Measurements from ENCODE around the gene PDE8B. TPM values are rescaled to one million over a fixed set of nuclear protein-coding genes. Genes with fewer than 3 reads are reported as not detected.

The PDE8B gene
- total RNA-seq, 1 donor from 2014 or later = 4.9 TPM

GRCh38 chr5:77430726-77431125 is 220.2 kb downstream of the PDE8B start:
- ATAC-seq (no peak), DNase-seq (no peak)
- no peaks in the 10 kb centered on the region for H3K4me1 ChIP-seq
- no peaks in the 10 kb centered on the region for H3K9me3 ChIP-seq
- no peak for TF ChIP-seq CTCF (IDR thresholded peaks at IDR 0.05)
- H3K36me3 ChIP-seq = peaks cover 61% of the 10 kb centered on the region
- no peaks in the 10 kb centered on the region for H3K27me3 ChIP-seq
- H3K4me3 ChIP-seq = no peak overlapping the region
- intact Hi-C loops (cut with DNase I) = no loop called here
- H3K27ac ChIP-seq = no peak overlapping the region

- DNase-seq = no peak
- H3K36me3 ChIP-seq = peaks cover 66% of the 10 kb centered on the region
- no peaks in the 10 kb centered on the region for H3K9me3 ChIP-seq
- intact Hi-C loops (cut with DNase I) = no loop called here
- H3K27ac ChIP-seq = no peak overlapping the region
- H3K4me1 ChIP-seq = no peaks in the 10 kb centered on the region
- H3K27me3 ChIP-seq = no peaks in the 10 kb centered on the region
- TF ChIP-seq CTCF (IDR thresholded peaks at IDR 0.05) = no peak
- ATAC-seq = no peak
- H3K4me3 ChIP-seq = no peak overlapping the region
Observed at GRCh38 chr5:77431286-77431685, 220.8 kb downstream of the PDE8B start.

- DNase-seq (no peak), ATAC-seq (no peak)
- no peak overlapping the region for H3K4me3 ChIP-seq
- H3K9me3 ChIP-seq = no peaks in the 10 kb centered on the region
- peaks cover 71% of the 10 kb centered on the region for H3K36me3 ChIP-seq
- no peaks in the 10 kb centered on the region for H3K4me1 ChIP-seq
- no peak overlapping the region for H3K27ac ChIP-seq
- no peak for TF ChIP-seq CTCF (IDR thresholded peaks at IDR 0.05)
- no peaks in the 10 kb centered on the region for H3K27me3 ChIP-seq
- intact Hi-C loops (cut with DNase I) = no loop called here
Observed at GRCh38 chr5:77431719-77432118, 221.2 kb downstream of the PDE8B start.

GRCh38 chr5:77437194-77437593 is 226.7 kb downstream of the PDE8B start:
- H3K27me3 ChIP-seq = no peaks in the 10 kb centered on the region
- intact Hi-C loops (cut with DNase I) = no loop called here
- ATAC-seq (no peak), DNase-seq (no peak)
- no peaks in the 10 kb centered on the region for H3K4me1 ChIP-seq
- no peak for TF ChIP-seq CTCF (IDR thresholded peaks at IDR 0.05)
- H3K36me3 ChIP-seq = peaks cover 85% of the 10 kb centered on the region
- no peak overlapping the region for H3K27ac ChIP-seq
- H3K4me3 ChIP-seq = no peak overlapping the region
- no peaks in the 10 kb centered on the region for H3K9me3 ChIP-seq

- no peaks in the 10 kb centered on the region for H3K9me3 ChIP-seq
- peaks cover 76% of the 10 kb centered on the region for H3K36me3 ChIP-seq
- H3K27me3 ChIP-seq = no peaks in the 10 kb centered on the region
- intact Hi-C loops (cut with DNase I) = no loop called here
- no peaks in the 10 kb centered on the region for H3K4me1 ChIP-seq
- no peak overlapping the region for H3K27ac ChIP-seq
- no peak for TF ChIP-seq CTCF (IDR thresholded peaks at IDR 0.05)
- no peak for DNase-seq
- no peak overlapping the region for H3K4me3 ChIP-seq
- no peak for ATAC-seq
Observed at GRCh38 chr5:77438071-77438470, 227.6 kb downstream of the PDE8B start.

GRCh38 chr5:77443670-77444069 is 233.2 kb downstream of the PDE8B start:
- no peak for TF ChIP-seq CTCF (IDR thresholded peaks at IDR 0.05)
- no peaks in the 10 kb centered on the region for H3K4me1 ChIP-seq
- H3K27ac ChIP-seq = no peak overlapping the region
- no peaks in the 10 kb centered on the region for H3K27me3 ChIP-seq
- ATAC-seq (no peak), DNase-seq (no peak)
- H3K9me3 ChIP-seq = no peaks in the 10 kb centered on the region
- H3K36me3 ChIP-seq = peaks cover 37% of the 10 kb centered on the region
- H3K4me3 ChIP-seq = no peak overlapping the region
- intact Hi-C loops (cut with DNase I) = no loop called here
